Measurements from ENCODE around the gene NGEF. TPM values are rescaled to one million over a fixed set of nuclear protein-coding genes. Genes with fewer than 3 reads are reported as not detected.

Gene NGEF
- total RNA-seq, 3 donors from 2014 or later, result 1.6 to 6.3 TPM; not detected in 1

DNA sequence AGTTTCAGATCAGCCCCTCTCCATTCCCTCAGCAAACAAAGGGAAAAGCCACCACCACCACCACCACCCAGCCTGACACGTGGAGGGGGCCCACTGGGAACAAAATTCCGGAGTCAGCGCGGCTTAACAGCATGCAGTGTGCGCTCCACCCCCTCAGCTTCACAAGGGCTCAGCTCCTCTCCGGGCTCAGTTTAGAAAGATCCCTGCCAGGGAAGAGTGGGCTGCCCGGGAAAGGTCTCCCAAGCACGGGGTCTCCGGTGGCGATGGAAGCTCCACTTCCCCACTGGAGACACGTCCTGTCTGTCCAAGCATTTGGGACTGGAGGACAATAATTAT, 87.3 kb downstream of the NGEF start:
- H3K36me3 ChIP-seq, result no peaks in the 10 kb centered on the region
- H3K4me1 ChIP-seq, result peaks cover 0 to 5% of the 10 kb centered on the region in 2 donors
- H3K9me3 ChIP-seq, result no peaks in the 10 kb centered on the region
- TF ChIP-seq POLR2A (IDR thresholded peaks at IDR 0.05), result no peak
- no peak for TF ChIP-seq POLR2AphosphoS5 (IDR thresholded peaks at IDR 0.05)
- TF ChIP-seq, protein P1, sequence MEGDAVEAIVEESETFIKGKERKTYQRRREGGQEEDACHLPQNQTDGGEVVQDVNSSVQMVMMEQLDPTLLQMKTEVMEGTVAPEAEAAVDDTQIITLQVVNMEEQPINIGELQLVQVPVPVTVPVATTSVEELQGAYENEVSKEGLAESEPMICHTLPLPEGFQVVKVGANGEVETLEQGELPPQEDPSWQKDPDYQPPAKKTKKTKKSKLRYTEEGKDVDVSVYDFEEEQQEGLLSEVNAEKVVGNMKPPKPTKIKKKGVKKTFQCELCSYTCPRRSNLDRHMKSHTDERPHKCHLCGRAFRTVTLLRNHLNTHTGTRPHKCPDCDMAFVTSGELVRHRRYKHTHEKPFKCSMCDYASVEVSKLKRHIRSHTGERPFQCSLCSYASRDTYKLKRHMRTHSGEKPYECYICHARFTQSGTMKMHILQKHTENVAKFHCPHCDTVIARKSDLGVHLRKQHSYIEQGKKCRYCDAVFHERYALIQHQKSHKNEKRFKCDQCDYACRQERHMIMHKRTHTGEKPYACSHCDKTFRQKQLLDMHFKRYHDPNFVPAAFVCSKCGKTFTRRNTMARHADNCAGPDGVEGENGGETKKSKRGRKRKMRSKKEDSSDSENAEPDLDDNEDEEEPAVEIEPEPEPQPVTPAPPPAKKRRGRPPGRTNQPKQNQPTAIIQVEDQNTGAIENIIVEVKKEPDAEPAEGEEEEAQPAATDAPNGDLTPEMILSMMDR (IDR thresholded peaks at IDR 0.05), result no peak
- peaks cover 0 to 35% of the 10 kb centered on the region in 2 donors for H3K27me3 ChIP-seq
- H3K27ac ChIP-seq, result no peak overlapping the region
- no peak for DNase-seq (ENCODE audit: low spot score in 2 of 2)
- intact Hi-C loops (cut with DNase I; ENCODE audit: low total_unique reads), result no loop called here
- H3K4me3 ChIP-seq, result no peak overlapping the region

DNA sequence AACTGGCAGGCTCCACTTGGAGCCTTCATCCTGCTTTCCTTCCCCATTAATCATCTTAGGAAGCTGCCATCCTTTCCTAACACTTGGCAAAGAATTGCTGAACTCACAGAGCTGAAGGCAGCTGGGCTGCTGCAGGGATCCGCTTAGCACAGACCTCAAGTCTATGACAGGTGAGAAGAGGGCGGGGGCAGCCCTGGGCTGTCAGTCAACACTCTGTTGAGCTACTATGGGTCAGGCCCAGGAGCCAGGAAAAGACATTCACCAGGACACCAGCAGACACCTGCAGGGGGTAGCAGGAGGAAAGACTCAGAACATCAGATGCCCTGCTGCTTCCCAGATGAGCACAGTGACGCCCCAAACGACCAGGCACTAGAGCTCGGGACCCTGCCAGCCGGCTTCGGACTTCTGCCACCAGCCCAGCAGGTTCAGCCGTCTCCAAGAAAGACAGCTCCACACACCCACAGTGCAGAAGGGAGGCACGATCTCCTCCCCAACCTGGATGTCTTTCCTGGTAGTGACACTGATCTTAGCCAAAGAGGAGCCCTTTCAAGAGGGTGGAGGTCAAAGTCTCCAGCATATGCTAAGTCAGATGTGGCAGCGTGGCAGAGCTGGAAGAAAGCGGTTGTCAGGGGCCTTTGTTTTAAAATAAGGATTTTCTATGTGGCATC, 87.8 kb downstream of the NGEF start:
- intact Hi-C loops (cut with DNase I; ENCODE audit: low total_unique reads), result no loop called here
- H3K27ac ChIP-seq, result no peak overlapping the region
- H3K4me3 ChIP-seq, result no peak overlapping the region
- no peak for DNase-seq (ENCODE audit: low spot score in 2 of 2)
- TF ChIP-seq, protein P1 (IDR thresholded peaks at IDR 0.05), result no peak
- TF ChIP-seq POLR2AphosphoS5 (IDR thresholded peaks at IDR 0.05), result no peak
- TF ChIP-seq POLR2A (IDR thresholded peaks at IDR 0.05), result no peak
- no peaks in the 10 kb centered on the region for H3K36me3 ChIP-seq
- H3K27me3 ChIP-seq, result peaks cover 0 to 35% of the 10 kb centered on the region in 2 donors
- no peaks in the 10 kb centered on the region for H3K9me3 ChIP-seq
- H3K4me1 ChIP-seq, result peaks cover 0 to 5% of the 10 kb centered on the region in 2 donors

DNA sequence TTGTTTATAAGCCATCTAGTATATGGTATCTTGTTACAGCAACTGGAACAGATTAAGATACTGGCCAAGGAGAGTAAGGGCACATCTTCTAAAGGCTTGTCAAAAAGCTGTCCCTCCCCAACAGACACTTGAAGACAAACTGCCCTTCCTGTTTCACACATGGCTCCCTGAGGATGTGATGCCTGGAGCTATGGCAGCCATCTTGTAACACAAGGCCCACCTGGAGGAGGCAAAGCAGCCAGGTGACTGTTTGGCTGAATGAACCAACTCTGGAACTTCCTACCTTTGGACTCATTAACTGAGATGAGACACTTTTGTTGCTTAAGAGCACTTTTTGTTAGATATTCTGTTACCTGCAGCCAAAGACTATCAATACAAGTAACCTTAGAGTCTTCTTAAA, 88.6 kb downstream of the NGEF start:
- Histone ChIP-seq H3K36me3 (no peaks in the 10 kb centered on the region), H3K4me1 (peaks cover 0 to 5% of the 10 kb centered on the region in 2 donors), H3K9me3 (no peaks in the 10 kb centered on the region), H3K27me3 (peaks cover 0 to 35% of the 10 kb centered on the region in 2 donors), H3K4me3 (no peak overlapping the region), H3K27ac (no peak overlapping the region)
- no peak for DNase-seq (ENCODE audit: low spot score in 2 of 2)
- intact Hi-C loops (cut with DNase I; ENCODE audit: low total_unique reads), result no loop called here
- TF ChIP-seq, protein P1 (IDR thresholded peaks at IDR 0.05), result no peak
- TF ChIP-seq POLR2A (IDR thresholded peaks at IDR 0.05), result no peak
- no peak for TF ChIP-seq POLR2AphosphoS5 (IDR thresholded peaks at IDR 0.05)

DNA sequence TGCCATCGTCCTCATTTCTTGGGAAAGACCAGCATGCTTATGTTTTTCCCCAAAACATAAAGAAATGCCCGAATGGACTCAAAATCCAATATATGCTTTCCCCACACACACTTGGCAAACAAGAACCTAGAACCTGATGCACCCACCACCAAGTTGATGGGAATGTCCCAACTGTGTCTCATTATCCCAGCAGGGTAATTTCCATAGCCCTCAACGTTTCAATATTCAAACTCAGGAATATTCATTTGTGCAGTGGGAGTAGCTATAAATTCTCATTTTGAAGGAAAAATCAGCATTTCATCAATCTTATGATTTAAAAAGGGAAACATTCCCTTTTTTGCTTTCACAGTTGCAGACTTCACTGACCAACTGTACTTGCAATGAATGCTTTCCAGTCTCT, 92.3 kb downstream of the NGEF start:
- no peak overlapping the region for H3K27ac ChIP-seq
- no peaks in the 10 kb centered on the region for H3K36me3 ChIP-seq
- H3K27me3 ChIP-seq, result peaks cover 0 to 9% of the 10 kb centered on the region in 2 donors
- DNase-seq (ENCODE audit: low spot score in 2 of 2), result no peak
- H3K4me1 ChIP-seq, result no peaks in the 10 kb centered on the region
- H3K9me3 ChIP-seq, result no peaks in the 10 kb centered on the region
- no peak for TF ChIP-seq POLR2AphosphoS5 (IDR thresholded peaks at IDR 0.05)
- TF ChIP-seq, protein P1 (IDR thresholded peaks at IDR 0.05), result no peak
- no peak for TF ChIP-seq POLR2A (IDR thresholded peaks at IDR 0.05)
- no peak overlapping the region for H3K4me3 ChIP-seq
- intact Hi-C loops (cut with DNase I; ENCODE audit: low total_unique reads), result no loop called here

DNA sequence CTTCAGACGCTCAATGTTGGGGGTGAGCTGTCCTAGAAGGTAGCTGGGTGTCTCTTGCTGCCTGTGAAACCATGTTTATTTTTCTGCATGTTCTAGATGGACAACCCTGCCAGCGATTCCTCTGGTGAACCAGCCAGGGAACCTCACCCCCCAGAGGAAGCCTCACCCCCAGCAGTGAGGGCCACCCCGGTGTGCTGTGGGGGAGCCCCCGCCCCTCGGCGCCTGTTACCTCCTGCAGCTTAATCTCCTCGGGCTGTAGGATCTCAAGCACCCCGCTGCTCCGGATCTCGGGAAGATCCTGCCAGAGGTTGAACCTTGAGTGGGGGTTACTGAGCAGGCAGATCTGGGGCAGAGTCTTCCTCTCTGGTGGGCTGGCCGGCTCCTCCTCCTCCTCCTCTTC, 93.0 kb downstream of the NGEF start:
- Histone ChIP-seq H3K4me1 (no peaks in the 10 kb centered on the region), H3K4me3 (no peak overlapping the region), H3K27ac (no peak overlapping the region), H3K9me3 (no peaks in the 10 kb centered on the region), H3K27me3 (peaks cover 0 to 2% of the 10 kb centered on the region in 2 donors), H3K36me3 (no peaks in the 10 kb centered on the region)
- no peak for TF ChIP-seq POLR2A (IDR thresholded peaks at IDR 0.05)
- TF ChIP-seq, protein P1 (IDR thresholded peaks at IDR 0.05), result no peak
- TF ChIP-seq POLR2AphosphoS5 (IDR thresholded peaks at IDR 0.05), result no peak
- intact Hi-C loops (cut with DNase I; ENCODE audit: low total_unique reads), result no loop called here
- DNase-seq (ENCODE audit: low spot score in 2 of 2), result no peak
